A172 (cell line): ENCODE measurements around the gene DOCK3. TPM values are rescaled to one million over a fixed set of nuclear protein-coding genes. Genes with fewer than 3 reads are reported as not detected.
"Not testable (repeated sequence)": the region's sequence is repeated elsewhere in the genome, so short reads cannot be mapped to it uniquely, and the experiment has no call there.

Experiments used
- DNase-seq: peaks from one replicate; pipeline ENCODE4 v3.0.0-alpha.2; 2015; ENCODE audit warnings: low spot score
- total RNA-seq: library from RNA; depleted of rRNA; stranded (reverse); fragments of >200 nt; shearing (Covaris generic); gene quantifications from 2 replicates; pipeline ENCODE4 v1.2.3, GENCODE V29; 2014

Gene DOCK3
- total RNA-seq, 1 experiment from 2014 or later, result 1.4 TPM

- no peak for DNase-seq
Measured at GRCh38 chr3:50978991-50979667, 304.4 kb downstream of the DOCK3 start.

DNA sequence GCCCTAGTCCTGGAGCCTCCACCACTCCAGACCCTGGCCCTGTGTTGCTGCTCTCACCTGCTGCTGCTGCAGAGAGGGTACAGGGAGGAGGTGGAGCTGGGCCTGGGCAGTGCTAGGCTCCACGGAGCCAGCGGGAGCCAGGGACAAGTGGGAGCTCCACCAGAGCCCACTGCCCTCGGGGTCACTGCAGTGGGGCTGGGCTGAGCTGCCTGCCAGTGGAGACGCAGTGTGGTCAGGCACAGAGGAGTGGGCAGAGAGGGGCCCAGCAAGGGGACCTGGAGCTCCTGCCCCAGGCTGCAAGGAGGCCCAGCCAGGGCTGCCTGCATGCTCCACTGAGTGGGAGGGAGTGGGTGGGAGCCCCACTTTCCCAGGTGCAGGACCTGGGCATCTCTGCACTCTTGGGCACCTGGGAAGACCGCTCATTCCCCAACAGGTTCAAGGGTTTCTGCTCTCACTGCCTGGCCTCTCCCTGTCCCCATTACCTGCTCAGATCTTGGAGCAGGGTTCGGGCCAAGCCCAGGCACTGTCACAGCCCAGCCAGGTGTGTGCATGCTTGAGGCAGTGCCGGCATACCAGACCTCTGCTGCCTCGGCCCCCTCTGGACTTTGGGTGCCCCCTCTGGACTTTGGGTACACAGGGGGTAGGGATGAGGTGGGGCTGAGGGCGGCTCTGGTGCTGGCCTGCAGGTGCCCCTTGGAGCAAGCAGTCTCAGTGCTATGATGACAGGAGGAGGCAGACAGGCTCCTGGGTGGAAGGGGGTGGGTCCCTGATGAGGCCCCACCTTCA lies 308.0 kb downstream of the DOCK3 start:
- DNase-seq, result no peak

DNA sequence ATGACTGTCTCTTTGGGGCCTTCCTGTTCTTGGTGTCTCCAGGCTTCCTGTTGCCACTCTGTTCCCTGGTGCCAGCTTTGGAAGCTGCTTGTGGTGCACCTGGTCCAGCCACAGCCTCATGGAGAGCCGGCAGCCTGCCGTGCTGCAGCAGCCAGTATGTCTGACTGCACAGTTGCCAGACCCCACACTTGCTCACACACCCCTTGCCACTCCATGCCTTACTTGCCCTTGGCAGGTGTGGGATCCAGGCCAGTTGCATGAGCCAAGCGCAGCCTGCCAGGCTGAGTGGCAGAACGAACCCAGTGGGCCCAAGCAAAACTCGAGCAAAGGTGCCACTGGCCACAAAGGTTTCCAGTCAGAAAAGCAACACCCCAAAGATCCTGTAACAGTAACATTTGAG lies 309.2 kb downstream of the DOCK3 start:
- no peak for DNase-seq

DNA sequence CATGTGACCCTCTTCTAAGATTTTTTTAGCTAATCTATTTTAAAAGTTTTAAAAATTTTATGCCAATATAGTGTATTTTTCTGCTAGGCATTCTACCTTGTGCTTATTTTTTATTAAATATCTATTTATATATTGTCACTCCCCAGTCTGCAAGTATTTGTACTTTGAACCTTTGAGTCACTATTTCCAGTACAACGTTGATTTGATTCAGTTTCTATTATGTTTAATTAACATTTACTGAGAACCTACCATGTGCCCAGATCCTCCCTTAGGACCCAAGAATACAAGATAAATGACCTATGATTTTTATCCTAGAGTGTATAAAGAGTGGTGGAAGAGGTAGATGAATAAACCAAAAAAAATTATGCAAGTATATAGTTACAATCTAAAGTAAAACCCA lies 311.2 kb downstream of the DOCK3 start:
- DNase-seq, result no peak

DNA sequence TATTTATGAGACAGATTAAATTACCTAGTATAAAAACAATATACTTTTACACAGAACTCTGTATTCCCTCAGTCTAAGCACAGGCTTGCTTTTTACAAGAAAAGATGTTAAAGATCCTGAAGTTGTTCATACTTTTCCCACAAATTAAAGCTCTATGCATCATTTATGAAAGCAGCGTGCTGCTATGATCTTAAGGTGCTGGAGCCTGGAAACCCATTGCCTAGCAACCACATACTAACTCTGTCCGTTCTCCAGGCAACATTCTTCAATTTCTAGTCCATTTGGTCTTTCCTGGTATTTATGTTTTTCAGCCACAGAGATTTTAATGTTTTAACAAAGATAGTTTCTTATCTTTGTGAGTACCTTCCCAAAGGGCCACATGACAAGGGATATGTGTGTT lies 312.0 kb downstream of the DOCK3 start:
- DNase-seq, result no peak

- DNase-seq, result no peak
Measured at GRCh38 chr3:50994537-50994936, 319.8 kb downstream of the DOCK3 start.

DNA sequence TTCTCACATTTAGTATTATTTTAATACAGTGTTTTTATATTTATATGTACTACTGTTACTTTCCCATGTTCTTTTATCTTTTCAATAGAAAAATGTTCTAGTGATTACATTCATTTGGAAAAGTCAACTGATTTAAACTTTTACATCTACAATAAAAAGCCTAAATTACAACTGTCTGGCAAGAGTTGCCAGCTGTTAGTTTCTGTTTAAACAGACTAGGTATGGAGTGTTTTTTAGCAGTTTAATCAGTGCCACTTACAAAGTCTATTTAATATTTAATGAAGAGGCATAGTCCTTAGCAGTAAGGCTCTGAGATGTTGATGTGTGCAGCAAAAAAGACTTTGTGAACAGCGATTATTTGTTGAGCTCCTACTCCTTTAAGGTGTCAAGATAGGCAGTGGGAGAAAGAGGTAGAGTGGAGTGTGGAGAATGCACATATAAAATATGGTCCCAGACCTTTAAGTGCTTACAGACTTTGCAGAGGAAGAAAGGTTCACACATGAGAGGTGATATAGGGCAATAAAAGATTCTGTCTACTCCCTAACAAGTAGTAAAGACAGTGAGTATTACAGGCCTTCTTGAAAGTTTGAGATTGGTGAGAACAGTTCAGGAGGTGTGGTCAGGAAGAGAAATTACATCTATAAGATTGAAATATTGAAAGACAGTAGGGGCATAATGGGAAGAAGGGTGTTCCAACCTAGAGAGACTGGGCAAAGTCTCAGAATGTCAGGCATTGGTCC lies 320.5 kb downstream of the DOCK3 start:
- DNase-seq, result no peak

DNA sequence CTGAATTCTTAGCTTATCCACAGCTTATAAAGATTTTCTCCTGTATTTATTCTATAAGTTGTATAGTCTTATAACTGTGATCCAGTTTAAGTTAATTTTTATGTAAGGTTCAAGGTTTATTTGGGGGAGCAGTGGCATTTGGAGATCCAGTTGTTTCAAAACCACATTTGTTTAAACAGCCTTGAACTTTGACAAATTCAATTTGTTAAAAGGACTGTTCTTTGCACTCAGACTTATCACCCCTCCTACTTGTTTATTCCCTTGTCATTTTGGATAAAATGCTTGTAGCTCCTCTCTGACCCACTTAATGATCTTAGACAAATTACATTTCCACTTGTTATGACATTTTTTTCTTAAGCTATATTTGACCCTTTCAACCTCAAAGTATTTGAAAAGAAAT lies 327.8 kb downstream of the DOCK3 start:
- DNase-seq, result no peak

DNA sequence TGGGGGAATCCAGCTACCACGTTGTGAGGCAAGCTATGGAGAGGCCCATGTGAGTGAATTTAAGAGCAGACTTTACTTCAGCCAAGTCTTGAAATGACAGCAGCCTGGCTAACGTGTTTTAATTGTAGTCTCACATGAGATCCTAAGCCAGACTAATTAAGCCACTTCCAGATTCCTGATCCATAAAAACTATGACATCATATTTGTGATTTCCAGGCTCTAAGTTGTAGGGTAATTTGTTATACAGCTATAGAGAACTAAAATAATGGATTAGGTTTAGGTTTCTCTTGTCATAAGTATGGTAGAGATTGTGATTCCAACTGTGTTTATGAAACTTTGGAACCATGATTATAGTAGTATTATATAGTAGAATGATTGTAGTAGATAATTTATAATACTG lies 329.5 kb downstream of the DOCK3 start:
- no peak for DNase-seq

- no peak for DNase-seq
Measured at GRCh38 chr3:51024121-51024520, 349.4 kb downstream of the DOCK3 start.

GRCh38 chr3:51024765-51025632 lies 350.3 kb downstream of the DOCK3 start:
- peak; percentile 2 for DNase-seq

DNA sequence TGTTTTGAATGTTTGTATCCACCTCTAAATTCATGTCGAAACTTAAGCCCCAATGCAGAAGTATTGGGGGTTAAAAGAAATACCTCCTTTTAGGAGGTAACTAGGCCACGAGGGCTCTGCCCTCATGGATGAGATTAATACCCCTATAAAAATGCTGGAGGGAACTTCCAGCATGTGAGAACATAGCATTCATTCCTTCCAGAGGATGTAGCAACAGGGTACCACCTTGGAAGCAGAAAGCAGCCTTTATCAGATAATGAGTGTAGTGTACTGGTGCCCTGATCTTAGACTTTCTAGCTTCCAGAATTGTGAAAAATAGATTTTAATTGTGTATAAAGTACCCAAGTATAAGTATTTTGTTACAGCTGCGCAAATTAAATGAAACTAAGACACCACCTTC lies 356.9 kb downstream of the DOCK3 start:
- no peak for DNase-seq

GRCh38 chr3:51035630-51036029 lies 360.9 kb downstream of the DOCK3 start:
- no peak for DNase-seq

- DNase-seq, result no peak
Measured at GRCh38 chr3:51044982-51045381, 370.3 kb downstream of the DOCK3 start.

DNA sequence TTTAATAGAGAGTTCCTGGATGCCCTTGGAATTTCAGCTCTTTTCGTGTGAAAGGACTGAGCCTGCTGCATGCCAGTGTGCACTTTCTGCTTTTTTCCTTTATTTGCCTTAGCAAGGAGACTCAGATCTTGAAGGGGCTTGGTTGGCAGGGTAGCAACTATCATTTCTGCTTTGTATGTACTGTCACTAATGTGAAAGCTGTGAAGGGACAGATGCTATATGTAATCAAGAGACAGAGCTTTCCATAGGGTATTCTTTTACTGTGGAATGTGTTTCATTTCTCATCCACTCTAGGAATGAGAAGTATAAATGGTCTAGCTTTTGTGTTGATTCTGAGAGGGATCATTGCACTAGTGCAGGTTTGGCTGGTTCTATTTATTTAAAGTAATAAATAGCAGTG lies 377.8 kb downstream of the DOCK3 start:
- DNase-seq, result no peak

GRCh38 chr3:51057121-51057520 lies 382.4 kb downstream of the DOCK3 start:
- DNase-seq, result no peak

DNA sequence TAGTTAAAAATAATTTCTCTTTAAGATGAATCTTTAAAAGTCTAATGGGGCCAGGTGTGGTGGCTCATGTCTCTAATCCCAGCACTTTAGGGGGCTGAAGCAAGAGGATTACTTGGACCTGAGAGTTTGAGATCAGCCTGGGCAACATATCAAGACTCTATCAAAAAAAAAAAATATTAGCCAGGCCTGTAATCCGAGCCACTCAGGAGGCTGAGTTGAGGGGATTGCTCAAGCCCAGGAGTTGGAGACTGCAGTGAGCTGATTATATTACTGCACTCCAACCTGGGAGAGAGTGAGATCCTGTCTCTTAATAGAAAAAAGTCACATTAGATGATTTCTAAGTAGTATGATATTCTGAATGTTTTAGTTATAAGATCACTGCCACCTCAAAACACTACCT lies 388.3 kb downstream of the DOCK3 start:
- DNase-seq, result no peak

GRCh38 chr3:51075221-51075775 lies 400.6 kb downstream of the DOCK3 start:
- DNase-seq, result no peak

- DNase-seq, result no peak
Measured at GRCh38 chr3:51082363-51082762, 407.6 kb downstream of the DOCK3 start.

DNA sequence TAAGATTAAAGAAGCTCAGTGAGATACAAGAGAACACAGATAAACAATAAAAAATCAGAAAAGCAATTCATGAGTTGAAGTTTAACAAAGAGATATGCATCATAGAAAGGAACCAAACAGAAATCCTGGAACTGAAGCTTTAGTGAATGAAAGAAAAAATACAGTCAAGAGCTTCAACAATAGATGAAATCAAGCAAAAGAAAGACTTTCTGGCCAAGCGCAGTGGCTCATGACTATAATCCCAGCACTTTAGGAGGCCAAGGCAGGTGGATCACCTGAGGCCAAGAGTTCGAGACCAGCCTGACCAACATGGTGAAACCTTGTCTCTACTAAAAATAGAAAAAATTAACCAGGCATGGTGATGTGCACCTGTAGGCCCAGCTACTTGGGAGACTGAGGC lies 408.8 kb downstream of the DOCK3 start:
- no peak for DNase-seq

GRCh38 chr3:51092141-51092540 lies 417.4 kb downstream of the DOCK3 start:
- DNase-seq, result not testable (repeated sequence)
